HT1080 (cell line): ENCODE data around the gene COG3. TPM values are rescaled to one million over a fixed set of nuclear protein-coding genes. Genes with fewer than 3 reads are reported as not detected.
A peak's percentile ranks its signal among the peaks of the same experiment; 100 is the strongest.

Source experiments
- DNase-seq: peaks from one replicate; pipeline ENCODE4 v3.0.0-alpha.2; 2015; ENCODE audit warnings: low read depth
- total RNA-seq: library from RNA; depleted of rRNA; stranded (reverse); fragments of >200 nt; shearing (Covaris generic); gene quantifications from 2 replicates; pipeline ENCODE4 v1.2.3, GENCODE V29; 2014

The COG3 gene
- total RNA-seq, 1 experiment from 2014 or later = 42.1 TPM

GRCh38 chr13:45506811-45507210 is 42.1 kb downstream of the COG3 start:
- no peak for DNase-seq

- DNase-seq = no peak
Observed at GRCh38 chr13:45508776-45509175, 44.0 kb downstream of the COG3 start.

- DNase-seq = no peak
Observed at GRCh38 chr13:45510672-45511071, 45.9 kb downstream of the COG3 start.

GRCh38 chr13:45511310-45512097 is 46.8 kb downstream of the COG3 start:
- peak; percentile 78 for DNase-seq

- peak; percentile 80 for DNase-seq
Observed at GRCh38 chr13:45512098-45512496, 47.4 kb downstream of the COG3 start.

GRCh38 chr13:45516757-45517156 is 52.0 kb downstream of the COG3 start:
- DNase-seq = no peak

GRCh38 chr13:45518525-45519245 is 53.9 kb downstream of the COG3 start:
- peak; percentile 59 for DNase-seq

GRCh38 chr13:45519493-45519892 is 54.8 kb downstream of the COG3 start:
- no peak for DNase-seq

GRCh38 chr13:45521297-45521696 is 56.6 kb downstream of the COG3 start:
- peak; percentile 83 for DNase-seq

- no peak for DNase-seq
Observed at GRCh38 chr13:45522571-45522970, 57.8 kb downstream of the COG3 start.

GRCh38 chr13:45527699-45528462 is 63.1 kb downstream of the COG3 start:
- DNase-seq = no peak

- no peak for DNase-seq
Observed at GRCh38 chr13:45529758-45530157, 65.0 kb downstream of the COG3 start.

- no peak for DNase-seq
Observed at GRCh38 chr13:45534604-45535003, 69.9 kb downstream of the COG3 start.

GRCh38 chr13:45536224-45536623 is 71.5 kb downstream of the COG3 start:
- DNase-seq = no peak

GRCh38 chr13:45537516-45537915 is 72.8 kb downstream of the COG3 start:
- no peak for DNase-seq

GRCh38 chr13:45538382-45538781 is 73.6 kb downstream of the COG3 start:
- no peak for DNase-seq

GRCh38 chr13:45540195-45540594 is 75.5 kb downstream of the COG3 start:
- no peak for DNase-seq

GRCh38 chr13:45540864-45541263 is 76.1 kb downstream of the COG3 start:
- DNase-seq = no peak

- DNase-seq = no peak
Observed at GRCh38 chr13:45541806-45542205, 77.1 kb downstream of the COG3 start.

GRCh38 chr13:45542391-45542790 is 77.7 kb downstream of the COG3 start:
- no peak for DNase-seq

- DNase-seq = no peak
Observed at GRCh38 chr13:45542878-45543277, 78.1 kb downstream of the COG3 start.

- DNase-seq = no peak
Observed at GRCh38 chr13:45544520-45544919, 79.8 kb downstream of the COG3 start.
